HG03520 (cell line): ENCODE data around the gene SAMD14.

ENCODE experiments used
- ATAC-seq: cut with Tn5 transposase; IDR thresholded peaks from one replicate; pipeline ENCODE4 v1.9.1; 2021; ENCODE audit warnings: mild to moderate bottlenecking, moderate library complexity; ENCODE audit not compliant: unreplicated experiment

The SAMD14 gene

DNA sequence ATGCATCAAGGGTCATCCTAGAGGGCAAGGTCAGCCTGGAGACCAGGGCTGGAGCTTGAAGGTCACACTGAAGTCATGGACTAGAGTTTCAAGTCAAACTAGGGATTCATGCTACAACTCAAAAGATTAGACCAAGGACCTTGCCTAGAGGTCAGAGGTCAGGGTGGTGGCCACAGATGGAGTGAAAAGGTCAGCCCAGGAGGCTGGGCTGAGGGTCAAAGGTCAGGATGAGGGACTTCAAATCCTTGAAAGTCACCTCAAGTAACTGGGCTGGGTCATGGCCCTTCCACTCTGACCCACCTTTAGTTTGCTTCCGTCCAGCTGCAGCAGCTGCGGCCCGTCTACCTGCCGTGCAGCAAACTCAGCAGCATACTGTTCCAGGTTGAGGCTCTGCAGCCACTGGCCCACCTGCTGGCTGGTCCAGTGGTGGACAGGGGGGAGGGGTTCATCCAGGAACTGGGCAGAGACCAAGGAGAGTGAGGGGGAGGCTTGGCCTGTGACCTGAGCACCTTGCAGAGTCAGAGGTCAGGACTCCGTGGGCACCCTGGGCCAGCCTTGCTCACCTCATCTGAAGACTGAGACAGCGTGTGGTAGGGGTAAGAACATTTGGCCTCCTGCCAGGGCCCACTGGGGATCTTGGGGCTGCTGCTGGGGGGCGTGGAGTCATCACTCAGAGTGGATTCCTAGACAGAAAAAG is 16.2 kb downstream of the SAMD14 start:
- no peak for ATAC-seq

DNA sequence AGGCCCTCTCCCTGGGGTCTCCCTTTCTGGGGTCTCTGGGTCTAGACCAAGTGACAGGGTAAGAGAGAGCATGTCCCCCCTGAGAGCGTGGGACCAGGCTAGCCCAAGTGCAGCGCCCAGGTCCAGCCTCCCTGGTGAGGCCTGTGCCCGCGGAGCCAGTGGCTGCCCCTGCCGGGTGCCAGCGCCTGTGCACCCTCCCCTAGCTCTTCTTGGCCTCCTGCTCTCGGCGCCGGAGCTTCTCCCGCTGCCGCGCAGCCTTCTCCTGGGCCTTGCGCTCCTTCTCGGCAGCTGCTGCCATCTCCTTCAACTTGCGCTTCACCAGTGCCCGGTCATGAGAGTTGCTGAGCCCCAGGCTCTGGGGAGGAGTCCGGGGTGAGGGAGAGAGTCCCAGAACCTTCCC is 17.3 kb downstream of the SAMD14 start:
- no peak for ATAC-seq

DNA sequence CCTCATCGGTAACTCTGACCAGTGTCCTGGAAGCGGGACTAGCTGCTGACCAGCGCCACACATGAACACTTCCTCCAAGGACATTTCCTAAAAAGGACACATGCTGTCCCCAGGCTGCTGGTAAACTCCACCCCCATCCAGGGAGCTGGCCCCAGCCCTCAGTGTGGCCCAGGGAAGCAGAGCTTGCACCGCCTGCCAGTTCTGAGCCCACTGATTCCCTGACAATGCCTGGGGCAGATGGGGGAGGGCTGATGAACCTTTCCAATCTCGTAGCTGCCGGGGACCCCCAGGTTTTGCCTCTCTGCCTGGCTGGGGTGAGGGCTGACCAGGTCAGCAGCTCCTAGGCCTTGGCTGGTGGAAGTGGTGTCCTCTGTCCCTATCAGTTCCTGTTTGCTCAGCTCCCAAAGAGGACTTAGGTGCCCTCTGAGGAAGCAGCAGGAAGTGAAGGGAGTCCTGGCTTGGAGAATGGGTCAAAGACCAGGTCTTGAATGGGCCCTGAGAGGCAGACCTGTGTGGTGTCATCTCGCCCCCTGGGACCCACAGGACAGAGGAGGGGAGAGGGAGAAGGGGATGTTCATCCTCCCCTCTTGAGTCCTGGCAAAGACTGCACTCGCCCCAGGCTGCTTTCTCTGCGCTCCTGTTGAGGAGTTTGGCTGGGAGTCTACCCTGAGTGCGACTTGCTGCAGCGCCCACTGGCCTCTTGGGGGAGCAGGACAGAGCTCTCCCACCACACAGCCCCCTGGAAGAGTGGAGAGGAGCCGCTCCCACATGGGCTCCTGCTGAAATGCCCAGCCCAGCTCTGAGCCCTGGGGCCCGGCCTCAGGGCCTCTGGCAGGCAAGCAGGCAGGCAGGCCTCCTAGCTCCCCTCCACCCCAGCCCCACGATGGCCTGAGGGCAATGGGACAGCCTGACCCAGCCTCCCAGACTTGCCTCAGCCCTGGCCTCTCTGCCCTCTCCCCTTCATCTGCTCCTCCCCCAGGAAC is 18.0 kb downstream of the SAMD14 start:
- ATAC-seq, result no peak

DNA sequence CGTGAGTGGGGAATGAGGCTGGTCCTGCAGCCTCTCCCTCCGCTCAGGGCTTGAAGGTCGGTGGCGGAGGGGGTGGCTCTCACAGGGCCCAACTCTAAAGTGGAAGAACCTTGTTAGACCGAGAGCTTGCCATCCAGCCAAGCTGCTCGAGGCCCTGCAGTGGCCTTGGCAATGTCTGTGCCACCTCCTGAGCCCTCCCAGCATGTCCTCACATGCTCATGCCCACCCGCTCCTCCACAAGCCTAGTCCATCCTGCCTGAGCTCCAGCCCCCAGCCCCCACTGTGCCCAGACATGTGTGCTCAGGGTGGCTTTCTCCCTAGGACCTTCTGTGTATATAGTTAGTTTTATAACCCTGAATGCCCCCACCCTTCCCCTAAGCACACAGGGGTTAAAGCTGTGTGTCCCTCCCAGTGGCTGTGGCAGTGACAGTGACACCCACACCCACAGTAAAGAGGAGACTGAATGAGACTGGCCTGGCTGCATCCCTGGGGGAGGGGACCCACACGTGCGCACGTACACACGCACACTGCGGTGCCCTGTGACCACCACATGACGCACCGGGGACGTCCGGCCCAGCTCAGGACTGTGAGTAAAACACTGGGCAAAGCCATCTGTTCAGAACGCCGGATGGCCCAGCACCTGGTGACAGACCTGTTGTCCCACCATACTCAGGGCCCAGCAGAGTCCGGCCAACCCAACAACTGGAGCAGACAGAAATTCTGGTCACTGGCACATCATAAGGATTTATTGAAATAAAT is 19.2 kb downstream of the SAMD14 start:
- no peak for ATAC-seq

DNA sequence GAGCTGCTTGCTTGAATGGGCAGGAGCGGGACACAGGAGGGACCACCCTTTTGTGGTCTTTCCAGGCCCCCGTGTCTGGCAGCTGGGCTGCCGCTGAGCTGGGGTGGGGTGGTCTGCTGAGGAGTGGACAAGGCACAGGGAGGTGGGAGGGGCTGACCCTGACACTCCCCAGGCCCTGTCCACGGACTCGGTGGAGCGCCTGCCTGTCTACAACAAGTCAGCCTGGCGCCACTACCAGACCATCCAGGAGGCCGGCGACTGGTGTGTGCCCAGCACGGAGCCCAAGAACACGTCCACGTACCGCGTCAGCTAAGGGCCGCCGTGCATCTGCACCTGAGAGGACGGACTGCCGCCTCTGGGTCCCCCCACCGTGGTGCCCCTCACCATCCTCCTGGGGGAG is 20.2 kb downstream of the SAMD14 start:
- no peak for ATAC-seq

DNA sequence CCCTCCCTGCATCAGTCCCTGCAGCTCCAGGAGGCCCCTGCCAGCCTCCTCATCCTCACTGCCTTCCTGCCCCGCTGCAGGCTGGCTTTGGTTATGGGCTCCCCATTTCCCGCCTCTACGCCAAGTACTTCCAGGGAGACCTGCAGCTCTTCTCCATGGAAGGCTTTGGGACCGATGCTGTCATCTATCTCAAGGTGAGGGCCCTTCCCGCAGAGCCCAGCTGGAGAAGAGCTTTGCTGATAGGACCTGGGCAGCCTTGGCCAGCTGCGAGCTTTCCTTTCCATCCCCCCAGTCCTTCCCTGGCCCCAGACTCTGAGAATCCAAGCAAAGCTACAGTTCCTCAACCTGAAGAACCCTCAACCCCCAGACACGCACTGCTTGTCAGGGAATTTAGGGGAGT is 20.8 kb downstream of the SAMD14 start:
- no peak for ATAC-seq

DNA sequence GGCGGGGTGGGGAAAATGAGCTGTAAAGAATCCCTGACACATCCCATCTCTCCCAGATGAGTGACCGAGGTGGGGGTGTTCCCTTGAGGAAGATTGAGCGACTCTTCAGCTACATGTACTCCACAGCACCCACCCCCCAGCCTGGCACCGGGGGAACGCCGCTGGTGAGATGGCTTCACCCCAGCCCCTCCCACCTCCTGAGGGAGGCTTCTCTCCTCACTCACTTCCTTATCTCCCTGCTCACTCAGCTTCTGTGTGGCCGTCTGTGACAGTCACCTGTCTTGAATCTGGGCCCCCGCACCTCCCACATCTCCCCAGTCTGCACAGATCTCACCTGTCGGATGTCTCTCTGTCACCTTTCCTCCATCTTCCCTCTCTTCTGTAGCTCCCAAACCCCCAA is 21.4 kb downstream of the SAMD14 start:
- no peak for ATAC-seq

DNA sequence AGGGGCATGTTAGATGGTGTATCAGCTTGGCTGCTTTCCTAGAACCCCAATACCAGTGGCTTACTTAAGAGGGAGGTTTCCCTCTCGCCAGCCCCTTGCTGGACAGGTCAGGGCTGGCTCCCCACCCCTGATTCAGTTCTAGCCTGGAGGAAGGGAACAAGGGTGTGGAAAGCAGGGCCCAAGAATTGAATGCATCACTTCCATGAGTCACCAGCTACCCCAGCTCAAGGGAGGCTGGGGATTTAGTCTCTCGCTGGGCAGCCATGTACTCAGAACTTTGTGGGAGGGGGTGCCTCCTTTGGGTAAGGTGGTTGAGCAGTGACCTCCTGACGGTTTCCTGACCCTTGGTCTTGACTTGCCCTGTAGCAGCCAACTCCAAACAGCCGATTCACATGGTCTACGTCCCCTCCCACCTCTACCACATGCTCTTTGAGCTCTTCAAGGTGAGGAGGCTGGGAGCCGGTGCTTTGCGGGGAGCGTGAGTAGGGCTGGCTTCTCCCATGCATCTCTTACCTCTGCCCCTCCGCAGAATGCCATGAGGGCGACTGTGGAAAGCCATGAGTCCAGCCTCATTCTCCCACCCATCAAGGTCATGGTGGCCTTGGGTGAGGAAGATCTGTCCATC is 22.1 kb downstream of the SAMD14 start:
- no peak for ATAC-seq

DNA sequence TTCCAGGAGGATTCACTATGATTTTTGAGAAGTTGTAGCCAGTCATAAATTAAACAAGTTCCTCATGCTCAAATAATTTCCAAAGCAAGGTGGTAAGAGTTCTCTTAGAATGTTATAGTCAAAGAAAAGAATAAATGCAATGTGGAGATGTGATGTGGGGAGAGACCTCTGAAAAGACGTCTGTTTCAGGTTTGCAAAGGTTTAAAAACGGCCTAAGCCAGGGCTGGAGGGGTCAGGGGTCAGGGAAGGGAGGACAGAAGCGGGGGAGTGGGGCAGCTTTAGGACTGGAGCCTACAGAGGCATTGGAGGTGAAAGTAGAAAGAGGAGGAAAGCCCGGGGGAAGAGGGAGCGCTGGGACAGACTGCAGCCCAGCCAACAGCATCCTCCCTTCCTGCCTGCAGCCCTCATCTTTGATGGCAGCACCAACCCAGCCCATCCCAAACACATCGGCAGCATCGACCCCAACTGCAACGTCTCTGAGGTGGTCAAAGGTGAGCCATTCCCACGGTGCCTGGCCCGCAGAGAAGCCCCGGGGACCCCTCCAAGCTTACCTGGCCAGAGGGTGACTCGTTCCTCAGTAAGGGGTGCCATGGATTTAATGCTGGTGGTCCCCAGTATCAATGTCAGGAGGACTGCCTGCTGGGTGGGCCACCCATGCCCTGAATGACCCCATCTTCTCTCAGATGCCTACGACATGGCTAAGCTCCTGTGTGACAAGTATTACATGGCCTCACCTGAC is 23.4 kb downstream of the SAMD14 start:
- no peak for ATAC-seq

DNA sequence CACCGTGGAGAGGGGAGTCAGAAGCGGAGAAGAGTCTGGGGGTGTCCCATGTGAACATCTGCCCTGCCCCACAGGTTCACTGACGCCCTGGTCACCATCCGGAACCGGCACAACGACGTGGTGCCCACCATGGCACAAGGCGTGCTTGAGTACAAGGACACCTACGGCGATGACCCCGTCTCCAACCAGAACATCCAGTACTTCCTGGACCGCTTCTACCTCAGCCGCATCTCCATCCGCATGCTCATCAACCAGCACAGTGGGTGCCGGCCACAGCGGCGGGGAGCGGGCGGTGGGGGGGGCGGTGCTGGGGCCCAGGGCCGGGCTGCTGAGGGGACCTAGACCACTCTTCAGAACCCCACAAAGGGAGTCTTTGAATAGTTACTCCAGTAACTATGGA is 24.1 kb downstream of the SAMD14 start:
- no peak for ATAC-seq

DNA sequence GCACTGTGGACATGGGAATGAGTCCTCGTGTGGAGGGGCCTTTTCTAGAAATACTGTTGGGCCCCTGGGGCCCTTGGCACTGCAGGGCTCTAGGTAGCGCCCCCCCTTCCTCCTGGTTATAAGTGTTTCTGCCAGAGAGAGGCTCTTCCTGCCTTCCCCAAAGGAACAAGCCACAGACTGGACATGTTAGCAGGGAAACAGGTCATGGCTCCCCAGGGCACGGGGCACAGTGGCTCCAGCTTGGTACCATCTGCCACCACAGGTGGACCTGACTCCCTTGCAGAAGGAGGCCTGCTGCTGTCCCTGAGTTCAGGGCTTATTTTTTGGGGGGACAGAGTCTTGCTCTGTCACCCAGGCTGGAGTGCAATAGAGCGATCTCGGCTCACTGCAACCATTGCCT is 26.0 kb downstream of the SAMD14 start:
- no peak for ATAC-seq

DNA sequence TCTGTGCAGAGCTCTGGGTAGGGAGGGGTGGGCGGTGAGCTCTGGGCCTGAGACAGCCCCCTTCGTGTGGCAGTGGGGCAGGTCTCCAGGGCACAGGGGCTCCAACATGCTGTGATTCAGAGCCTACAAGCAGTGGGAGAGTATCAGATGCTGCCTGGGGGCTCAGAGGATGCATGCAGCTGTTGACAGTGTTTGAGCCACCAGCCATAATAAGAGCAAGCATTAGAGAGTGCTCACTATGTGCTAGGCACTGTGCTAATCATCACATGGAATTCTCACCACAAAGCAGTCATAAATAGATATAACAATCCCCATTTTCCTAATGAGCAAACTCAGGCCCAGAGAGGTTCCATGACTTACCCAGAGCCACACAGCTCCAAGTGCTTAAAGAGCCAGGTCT is 26.7 kb downstream of the SAMD14 start:
- no peak for ATAC-seq

DNA sequence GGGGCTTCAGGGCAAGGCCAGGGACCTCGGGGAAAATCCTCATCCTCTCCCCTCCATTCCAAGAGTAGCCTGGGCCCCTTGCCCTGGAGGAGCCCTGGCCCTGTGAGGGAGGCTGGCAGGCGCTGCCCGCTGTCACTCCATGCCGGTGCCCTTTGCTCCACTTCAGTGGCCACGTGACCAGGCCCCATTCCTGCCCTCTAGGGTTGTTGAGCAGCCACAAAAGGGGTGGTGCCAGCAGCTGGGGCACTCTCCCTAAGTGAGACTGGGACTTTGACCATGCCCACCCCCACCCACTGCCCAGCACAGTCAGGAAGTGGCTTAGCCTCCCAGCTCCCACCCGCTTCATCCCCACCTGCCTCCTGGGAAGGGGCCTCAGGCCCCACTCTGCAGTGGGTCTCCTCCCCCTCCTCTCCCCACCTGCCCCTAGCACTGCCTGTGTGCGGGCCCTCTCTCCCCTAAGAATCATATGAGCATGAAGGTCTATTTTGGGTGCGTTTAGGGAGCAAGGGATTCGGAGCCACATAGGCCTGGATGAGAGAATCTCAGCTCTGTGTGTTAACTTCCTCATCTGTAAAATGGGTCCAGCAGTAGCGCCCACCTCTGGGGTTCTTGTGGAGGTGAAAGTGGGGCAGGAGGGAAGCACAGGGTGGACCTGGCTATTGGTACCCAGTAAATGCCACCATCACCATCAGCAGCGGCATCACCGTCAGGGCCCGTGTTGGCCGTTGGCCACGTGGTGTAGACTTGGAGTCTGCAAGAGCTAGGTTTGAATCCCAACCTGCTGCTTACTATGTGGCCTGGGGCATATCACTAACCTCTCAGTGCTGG is 27.6 kb downstream of the SAMD14 start:
- ATAC-seq, result no peak

DNA sequence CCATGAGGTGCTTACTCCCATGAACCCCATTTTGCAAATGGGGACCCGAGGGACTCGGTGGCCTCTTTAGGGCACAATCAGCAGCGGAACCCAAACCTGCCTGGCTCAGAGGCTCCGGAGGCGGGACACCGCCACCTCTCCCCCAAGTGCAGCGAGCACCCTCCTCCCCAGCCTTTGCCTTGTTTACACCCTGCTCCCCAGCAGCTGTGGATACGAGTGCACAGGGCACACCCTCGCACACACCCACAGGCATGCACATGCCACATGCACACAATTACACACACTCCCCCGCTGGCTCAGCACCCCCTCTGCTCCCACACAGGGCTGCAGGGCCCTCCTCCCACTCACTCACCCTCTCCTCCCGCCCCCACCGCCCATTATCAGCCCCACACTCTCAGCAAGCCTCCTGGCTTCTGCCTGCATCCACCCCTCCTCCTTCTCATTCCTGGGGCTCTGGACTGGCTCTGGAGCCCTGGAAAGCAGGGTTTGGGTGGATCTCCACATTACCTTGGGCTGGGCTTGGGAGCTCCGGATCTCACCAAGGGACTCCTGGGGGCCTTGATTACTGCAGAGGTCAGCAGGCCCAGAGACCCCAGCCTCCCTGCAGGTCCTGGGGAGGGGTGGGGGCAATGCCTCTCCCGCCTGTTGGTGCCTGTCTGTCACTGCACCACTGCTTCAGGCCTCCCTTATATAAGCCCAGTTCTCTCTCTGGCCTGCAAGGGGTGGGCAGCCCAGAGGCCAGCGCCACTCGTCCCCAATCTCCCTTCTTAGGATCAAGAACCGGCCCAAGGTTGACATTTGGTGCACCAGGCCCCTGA is 28.4 kb downstream of the SAMD14 start:
- ATAC-seq, result no peak

DNA sequence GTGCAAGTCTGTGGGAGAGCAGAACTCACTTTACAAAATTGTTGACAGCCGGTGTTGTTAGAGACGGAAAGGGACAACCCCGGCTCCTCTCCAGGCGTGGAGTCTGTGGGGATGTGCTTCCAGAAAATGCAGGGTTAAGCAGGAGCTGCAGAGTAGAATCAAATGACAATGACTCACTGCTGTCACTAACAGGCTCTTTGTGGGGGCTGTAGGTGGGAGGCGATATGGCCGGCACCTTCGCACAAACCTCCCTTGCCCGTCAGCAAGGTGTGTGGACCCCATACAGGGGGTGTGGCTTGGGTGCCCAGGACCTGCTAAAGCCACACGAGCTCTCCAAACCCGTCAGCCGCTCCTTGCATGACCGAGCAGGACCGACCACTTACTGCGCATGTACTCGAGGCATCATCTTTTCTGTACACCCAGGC is 29.0 kb downstream of the SAMD14 start:
- no peak for ATAC-seq

DNA sequence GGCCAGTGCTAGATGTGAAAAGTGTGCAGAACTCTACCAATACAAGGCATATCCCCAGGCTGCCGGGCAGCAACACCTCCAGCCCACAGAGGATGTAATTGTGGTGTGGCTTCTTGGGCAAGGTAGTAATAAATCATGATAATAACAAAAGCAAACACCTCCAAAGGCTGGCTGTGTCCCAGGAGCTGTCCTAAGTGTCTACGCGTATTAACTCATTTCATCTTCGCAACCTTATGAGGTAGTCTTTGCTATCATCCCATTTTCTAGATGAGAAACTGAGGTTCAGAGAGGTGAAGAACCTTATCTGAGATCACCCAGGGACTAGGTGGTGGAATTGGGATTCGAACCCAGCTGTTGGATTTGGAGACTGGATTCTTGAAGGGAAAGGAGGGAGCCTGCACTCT is 29.5 kb downstream of the SAMD14 start:
- no peak for ATAC-seq

DNA sequence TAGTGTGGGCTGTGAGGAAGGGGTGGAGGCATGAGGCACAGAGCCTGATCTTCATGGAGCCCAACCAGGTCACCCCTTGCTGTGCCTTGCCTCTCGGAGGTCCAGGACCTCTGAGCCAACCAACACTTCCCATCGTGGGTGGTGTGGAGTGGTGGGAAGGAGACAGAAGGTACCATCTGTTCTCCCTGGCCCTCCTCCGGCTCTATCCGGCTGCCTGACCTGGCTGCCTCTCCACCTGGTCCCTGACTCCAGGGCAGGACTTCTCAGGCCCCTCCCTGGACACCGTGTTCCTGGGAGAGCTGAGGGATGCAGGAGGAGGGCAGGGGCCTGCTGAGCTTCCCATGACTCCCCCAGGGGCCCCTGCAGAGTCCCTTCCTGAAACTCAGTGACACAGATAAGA is 31.0 kb downstream of the SAMD14 start:
- no peak for ATAC-seq

DNA sequence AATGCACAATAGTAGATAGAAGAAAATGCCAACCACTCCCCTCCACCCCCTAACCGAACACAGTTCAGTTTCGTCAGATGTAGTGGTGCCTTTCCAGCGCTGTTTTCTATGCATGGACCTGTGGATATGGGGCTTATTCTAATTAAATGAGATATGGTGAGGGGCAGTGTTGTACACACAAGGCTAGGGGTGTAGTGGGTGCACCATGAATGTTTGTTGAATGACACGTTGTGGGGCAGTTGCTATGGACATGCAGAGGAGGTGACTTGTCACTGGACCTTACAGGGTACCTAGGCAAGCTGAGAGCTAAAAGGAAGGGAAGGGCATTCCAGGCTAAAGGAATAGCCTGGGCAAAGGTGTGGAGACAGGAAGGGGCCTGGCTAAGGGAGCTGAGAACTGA is 31.4 kb downstream of the SAMD14 start:
- ATAC-seq, result no peak

DNA sequence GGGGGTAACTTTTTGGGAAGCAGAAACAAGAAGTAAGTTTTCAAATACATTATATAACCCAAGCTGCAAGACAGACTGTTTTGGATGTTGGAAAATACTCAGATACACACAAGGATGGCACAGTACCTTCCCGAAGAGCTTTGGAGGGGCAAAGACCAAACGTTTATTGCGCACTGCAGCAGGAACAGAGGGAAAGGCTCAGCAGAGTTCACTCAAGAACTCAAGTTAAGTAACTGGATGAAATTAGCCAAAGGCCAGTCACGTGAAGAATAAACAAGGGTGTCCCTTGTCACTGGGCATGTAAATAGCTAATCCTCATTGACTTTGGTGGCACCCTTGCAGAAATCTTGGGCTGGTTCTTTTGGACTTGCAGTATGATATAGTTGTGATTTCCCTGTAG is 32.0 kb downstream of the SAMD14 start:
- ATAC-seq, result no peak
